Activated CD8-positive, alpha-beta memory T cell treated with anti-CD3 and anti-CD28 coated beads for 36 hours (primary cell): ENCODE measurements around the gene OR51A2. TPM values are rescaled to one million over a fixed set of nuclear protein-coding genes. Genes with fewer than 3 reads are reported as not detected.

Experiments used
- total RNA-seq, 2 experiments: library from RNA; stranded (reverse); gene quantifications; one replicate each; pipeline ENCODE4 v1.2.3, GENCODE V29; 2021

Gene OR51A2
- total RNA-seq, 2 experiments from 2014 or later = not detected

Other genes starting within 250 kb of the OR51A2 start
- gene OR51F1, start 185.8 kb downstream of the OR51A2 start, total RNA-seq = not detected
- not detected for gene OR52R1, start 151.3 kb downstream of the OR51A2 start, total RNA-seq
- gene OR51F2, start 134.4 kb downstream of the OR51A2 start, total RNA-seq = not detected
- not detected for gene OR51S1, start 106.5 kb downstream of the OR51A2 start, total RNA-seq
- not detected for gene OR51T1, start 73.8 kb downstream of the OR51A2 start, total RNA-seq
- not detected for gene OR51A7, start 51.9 kb downstream of the OR51A2 start, total RNA-seq
- gene OR51G2, start 36.4 kb downstream of the OR51A2 start, total RNA-seq = not detected
- gene OR51G1, start 31.4 kb downstream of the OR51A2 start, total RNA-seq = not detected
- not detected for gene OR51A4, start 8.1 kb downstream of the OR51A2 start, total RNA-seq
- gene OR51L1, start 39.1 kb upstream of the OR51A2 start, total RNA-seq = not detected
- gene OR52J3, start 90.8 kb upstream of the OR51A2 start, total RNA-seq = not detected
- gene OR52E2, start 103.9 kb upstream of the OR51A2 start, total RNA-seq = not detected
- gene OR52E1, start 113.9 kb upstream of the OR51A2 start, total RNA-seq = not detected
- gene OR52A5, start 182.6 kb upstream of the OR51A2 start, total RNA-seq = not detected
- not detected for gene OR52A1, start 199.0 kb upstream of the OR51A2 start, total RNA-seq
- not detected for gene OR51V1, start 245.0 kb upstream of the OR51A2 start, total RNA-seq